DND-41 (cell line): ENCODE results near the gene REN.

Experiments
- ATAC-seq: fragments of 200-7000 bp; cut with Tn5 transposase; 3 replicates; pipeline ENCODE4 v1.9.1; 2021; ENCODE audit warnings: low read depth; ENCODE audit not compliant: insufficient read depth
- DNase-seq: peaks from one replicate; pipeline ENCODE4 v3.0.0-alpha.2; 2020
- H2AFZ ChIP-seq: 2 replicates; pipeline ENCODE4 v1.6.0; 2012; ENCODE audit warnings: low read depth, low read length
- H3K27ac ChIP-seq: 2 replicates; pipeline ENCODE4 v1.5.1; 2012; ENCODE audit warnings: low read length, inconsistent platforms
- H3K27me3 ChIP-seq: fragments of 200-600 bp; sonication (generic); 2 replicates; pipeline ENCODE4 v1.6.0; 2012; ENCODE audit warnings: low read length, mild to moderate bottlenecking, inconsistent platforms; ENCODE audit not compliant: insufficient read depth, poor library complexity
- H3K36me3 ChIP-seq: 2 replicates; pipeline ENCODE4 v1.5.1; 2012; ENCODE audit warnings: low read length, inconsistent platforms; ENCODE audit not compliant: insufficient read depth
- H3K4me1 ChIP-seq: 2 replicates; pipeline ENCODE4 v1.5.1; 2012; ENCODE audit warnings: mild to moderate bottlenecking, low read length; ENCODE audit not compliant: insufficient read depth
- H3K4me2 ChIP-seq: 2 replicates; pipeline ENCODE4 v1.6.0; 2012; ENCODE audit warnings: mild to moderate bottlenecking, moderate library complexity, low read length, inconsistent platforms; ENCODE audit not compliant: insufficient read depth
- H3K4me3 ChIP-seq, 2 experiments: fragments of 200-600 bp in 1 of 2; shearing (Covaris generic) in 1 of 2; 2 replicates each; pipeline ENCODE4 v1.5.1; 2012 to 2016; ENCODE audit warnings: inconsistent platforms in 2 of 2, low read length in 2 of 2, mild to moderate bottlenecking in 2 of 2, low read depth in 1 of 2, moderate library complexity in 1 of 2
- H3K79me2 ChIP-seq: 2 replicates; pipeline ENCODE4 v1.6.0; 2012; ENCODE audit warnings: low read length, inconsistent platforms; ENCODE audit not compliant: insufficient read depth
- H3K9ac ChIP-seq: 2 replicates; pipeline ENCODE4 v1.6.0; 2012; ENCODE audit warnings: low read depth, mild to moderate bottlenecking, inconsistent platforms, low read length, moderate library complexity
- H3K9me3 ChIP-seq: 2 replicates; pipeline ENCODE4 v1.5.1; 2012; ENCODE audit warnings: low read length, moderate library complexity, mild to moderate bottlenecking, inconsistent platforms; ENCODE audit not compliant: insufficient read depth, severe bottlenecking
- H4K20me1 ChIP-seq: 2 replicates; pipeline ENCODE4 v1.6.0; 2012; ENCODE audit warnings: low read length; ENCODE audit not compliant: insufficient read depth
- EZH2 ChIP-seq: IDR thresholded peaks from 3 replicates; pipeline ENCODE4 v1.6.1; 2012; ENCODE audit warnings: borderline replicate concordance, low read depth, mild to moderate bottlenecking, moderate library complexity, low read length, inconsistent platforms; ENCODE audit not compliant: severe bottlenecking
- TF ChIP-seq, protein P1 (sequence below): IDR thresholded peaks from 2 replicates; pipeline ENCODE4 v1.5.1; 2012; ENCODE audit warnings: borderline replicate concordance, low read length, moderate library complexity, mild to moderate bottlenecking; ENCODE audit not compliant: poor library complexity, severe bottlenecking; ENCODE audit errors: extremely low read depth

Gene REN

GRCh38 chr1:204199579-204199978, 33.4 kb upstream of the REN start:
- no peak overlapping the region for H2AFZ ChIP-seq
- H3K27ac ChIP-seq = no peak overlapping the region
- ATAC-seq = no peak

DNA sequence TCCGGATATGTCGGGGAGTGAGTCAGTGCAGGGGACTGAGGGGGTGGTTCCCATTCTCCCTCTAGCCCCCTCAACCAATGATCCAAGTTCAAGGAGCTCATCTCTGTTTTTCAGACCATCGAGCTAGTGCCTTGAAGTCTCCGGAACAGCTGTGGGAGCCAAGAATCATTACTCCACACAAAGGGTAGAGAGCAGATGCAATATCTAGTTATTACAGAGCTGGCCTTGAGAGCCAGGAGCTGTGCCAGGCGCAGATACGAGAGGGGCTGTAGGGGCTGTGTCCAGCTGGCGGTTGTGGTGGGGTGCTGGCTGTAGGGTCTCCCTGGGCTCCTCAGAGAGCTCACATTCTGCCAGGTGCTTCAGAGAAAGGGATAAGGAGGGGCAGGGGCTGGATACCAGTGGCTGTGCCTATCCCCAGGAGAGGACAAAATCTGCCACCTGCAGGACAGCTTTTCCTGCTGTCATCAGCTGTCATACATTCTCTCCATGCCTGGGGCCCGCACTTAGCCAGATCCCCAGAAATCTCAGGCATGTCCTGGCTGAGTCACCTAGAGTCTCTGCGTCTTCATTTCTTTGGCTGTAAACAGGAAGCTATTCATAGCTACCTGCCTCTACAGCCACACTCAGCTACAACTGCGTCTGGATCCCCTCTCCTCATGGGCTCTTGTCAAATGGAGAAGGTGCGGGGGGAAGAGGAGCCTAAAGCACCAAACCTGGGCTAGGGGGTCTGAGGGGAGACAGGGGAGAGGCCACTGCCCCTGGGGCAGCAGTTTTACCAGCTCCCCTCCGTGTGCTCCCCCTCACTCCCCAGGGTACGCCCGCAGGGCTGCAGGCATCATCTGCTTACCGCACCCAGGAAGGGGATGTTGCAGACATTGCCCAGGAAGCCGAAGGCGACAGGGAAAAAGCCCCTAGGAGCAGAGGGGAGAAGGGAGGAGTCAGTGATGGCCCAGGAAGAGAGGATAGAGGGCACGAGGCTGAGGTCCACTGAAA, 32.5 kb upstream of the REN start:
- Histone ChIP-seq H3K4me2 (no peak overlapping the region), H2AFZ (no peak overlapping the region), H3K79me2 (no peaks in the 10 kb centered on the region), H4K20me1 (no peaks in the 10 kb centered on the region; the same call in 1 of the 2 replicates), H3K4me1 (peaks cover 3% of the 10 kb centered on the region), H3K4me3 (no peak overlapping the region), H3K27me3 (peaks cover 9% of the 10 kb centered on the region), H3K9ac (no peak overlapping the region), H3K9me3 (no peaks in the 10 kb centered on the region), H3K36me3 (no peaks in the 10 kb centered on the region), H3K27ac (no peak overlapping the region)
- ATAC-seq = no peak
- DNase-seq = no peak
- TF ChIP-seq EZH2 = no peak
- TF ChIP-seq, protein P1, sequence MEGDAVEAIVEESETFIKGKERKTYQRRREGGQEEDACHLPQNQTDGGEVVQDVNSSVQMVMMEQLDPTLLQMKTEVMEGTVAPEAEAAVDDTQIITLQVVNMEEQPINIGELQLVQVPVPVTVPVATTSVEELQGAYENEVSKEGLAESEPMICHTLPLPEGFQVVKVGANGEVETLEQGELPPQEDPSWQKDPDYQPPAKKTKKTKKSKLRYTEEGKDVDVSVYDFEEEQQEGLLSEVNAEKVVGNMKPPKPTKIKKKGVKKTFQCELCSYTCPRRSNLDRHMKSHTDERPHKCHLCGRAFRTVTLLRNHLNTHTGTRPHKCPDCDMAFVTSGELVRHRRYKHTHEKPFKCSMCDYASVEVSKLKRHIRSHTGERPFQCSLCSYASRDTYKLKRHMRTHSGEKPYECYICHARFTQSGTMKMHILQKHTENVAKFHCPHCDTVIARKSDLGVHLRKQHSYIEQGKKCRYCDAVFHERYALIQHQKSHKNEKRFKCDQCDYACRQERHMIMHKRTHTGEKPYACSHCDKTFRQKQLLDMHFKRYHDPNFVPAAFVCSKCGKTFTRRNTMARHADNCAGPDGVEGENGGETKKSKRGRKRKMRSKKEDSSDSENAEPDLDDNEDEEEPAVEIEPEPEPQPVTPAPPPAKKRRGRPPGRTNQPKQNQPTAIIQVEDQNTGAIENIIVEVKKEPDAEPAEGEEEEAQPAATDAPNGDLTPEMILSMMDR = no peak

More at GRCh38 chr1:204199579-204199978, 33.4 kb upstream of the REN start:
- no peaks in the 10 kb centered on the region for H3K36me3 ChIP-seq
- TF ChIP-seq, protein P1 = no peak
- TF ChIP-seq EZH2 = no peak
- no peaks in the 10 kb centered on the region; the same call in 1 of the 2 replicates for H4K20me1 ChIP-seq
- H3K4me1 ChIP-seq = peaks cover 2% of the 10 kb centered on the region
- no peak overlapping the region for H3K4me2 ChIP-seq
- H3K9ac ChIP-seq = no peak overlapping the region
- DNase-seq = no peak
- no peaks in the 10 kb centered on the region for H3K9me3 ChIP-seq
- H3K27me3 ChIP-seq = peaks cover 12% of the 10 kb centered on the region
- no peak overlapping the region for H3K4me3 ChIP-seq
- no peaks in the 10 kb centered on the region for H3K79me2 ChIP-seq

GRCh38 chr1:204197068-204197467, 30.9 kb upstream of the REN start:
- no peak overlapping the region for H2AFZ ChIP-seq
- H3K9ac ChIP-seq = no peak overlapping the region
- DNase-seq (no peak), ATAC-seq (no peak)
- no peak overlapping the region for H3K4me3 ChIP-seq
- H3K4me2 ChIP-seq = no peak overlapping the region
- no peak for TF ChIP-seq EZH2
- TF ChIP-seq, protein P1 = no peak
- H3K79me2 ChIP-seq = no peaks in the 10 kb centered on the region
- peaks cover 3% of the 10 kb centered on the region for H3K4me1 ChIP-seq
- no peaks in the 10 kb centered on the region for H3K9me3 ChIP-seq
- no peak overlapping the region for H3K27ac ChIP-seq
- peaks cover 6% of the 10 kb centered on the region for H3K27me3 ChIP-seq
- H3K36me3 ChIP-seq = no peaks in the 10 kb centered on the region
- no peaks in the 10 kb centered on the region; the same call in 1 of the 2 replicates for H4K20me1 ChIP-seq
